ENCODE results near the gene P2RX1. TPM values are rescaled to one million over a fixed set of nuclear protein-coding genes. Genes with fewer than 3 reads are reported as not detected.

P2RX1 gene
- total RNA-seq, 2 donors from 2014 or later = 39.2 to 45.4 TPM

DNA sequence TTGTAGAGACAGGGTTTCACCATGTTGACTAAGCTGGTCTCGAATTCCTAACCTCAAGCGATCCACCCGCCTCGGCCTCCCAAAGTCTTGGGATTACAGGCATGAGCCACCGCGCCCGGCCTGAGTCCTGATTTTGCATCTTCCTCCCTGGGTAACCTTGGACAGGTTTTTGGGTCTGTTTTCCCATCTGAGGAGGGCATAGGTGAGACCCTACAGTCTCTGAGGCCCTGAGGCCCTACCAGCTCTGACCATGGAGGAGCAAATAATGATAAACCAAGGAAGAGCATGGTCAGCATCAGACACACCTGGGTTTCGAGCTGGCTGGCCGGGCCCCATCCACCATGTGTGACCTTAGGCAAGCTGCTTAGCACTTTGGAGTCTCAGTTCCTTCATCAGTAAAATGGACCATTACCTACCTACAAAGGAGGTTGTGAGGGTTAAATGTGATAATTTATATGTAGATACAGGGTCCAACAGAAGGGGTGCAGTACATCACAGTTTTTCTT lies 69.0 kb downstream of the P2RX1 start:
- Histone ChIP-seq H3K4me1 (peaks cover 27% of the 10 kb centered on the region), H3K27ac (no peak overlapping the region), H3K36me3 (replicated peaks in 1 of 2; ENCODE audit: insufficient read depth in 1 of 2, low read depth in 2 of 2) (peaks cover 0 to 4% of the 10 kb centered on the region in 2 donors), H3K27me3 (no peaks in the 10 kb centered on the region), H3K9me3 (no peaks in the 10 kb centered on the region), H3K4me3 (no peak overlapping the region)
- DNase-seq (no peak), ATAC-seq (no peak)
- no peak for TF ChIP-seq CTCF (IDR thresholded peaks at IDR 0.05)
- TF ChIP-seq POLR2A (IDR thresholded peaks at IDR 0.05) = no peak
- intact Hi-C loops (cut with DNase I) = no loop called here
- WGBS, 2 donors = 80 to 86% methylated on average over 9 of the region's 9 CpGs

Other genes starting within 250 kb of the P2RX1 start
- gene TAX1BP3, start 247.9 kb downstream of the P2RX1 start, total RNA-seq = 10 to 100 TPM; 72.9 to 82.7 TPM
- gene EMC6, start 247.7 kb downstream of the P2RX1 start, total RNA-seq = 1 to 10 TPM; 5.9 to 8.3 TPM
- under 1 TPM; 0.52 to 0.99 TPM for gene P2RX5, start 220.3 kb downstream of the P2RX1 start, total RNA-seq
- not detected for gene HASPIN, start 192.6 kb downstream of the P2RX1 start, total RNA-seq
- 10 to 100 TPM in 1 of 2 donors, 1 to 10 TPM in 1; 9.1 to 12.9 TPM for gene ITGAE, start 115.3 kb downstream of the P2RX1 start, total RNA-seq
- 10 to 100 TPM; 23.4 to 34.2 TPM for gene NCBP3, start 70.2 kb downstream of the P2RX1 start, total RNA-seq
- gene CAMKK1, start 23.4 kb downstream of the P2RX1 start, total RNA-seq = 1 to 10 TPM; 9.2 to 9.3 TPM
- 10 to 100 TPM; 43.8 to 49.5 TPM for gene ATP2A3, start 48.0 kb upstream of the P2RX1 start, total RNA-seq
- gene ZZEF1, start 226.6 kb upstream of the P2RX1 start, total RNA-seq = 10 to 100 TPM; 47.2 to 96.2 TPM
- gene CYB5D2, start 226.7 kb upstream of the P2RX1 start, total RNA-seq = 10 to 100 TPM; 23.1 to 24.1 TPM

Measured in body of pancreas (tissue), 4 donors.